H1 (cell line): ENCODE results near the gene MID1.

Source experiments
- BACH1 ChIP-seq: IDR thresholded peaks from 2 replicates; pipeline ENCODE4 v1.6.1; 2012; ENCODE audit warnings: low read length, improper control_type of control experiment
- CTCF ChIP-seq, 3 experiments: IDR thresholded peaks; 1 replicate in 2 of 3; 2 replicates in 1 of 3; pipeline versions ENCODE4 v1.5.1 to v1.6.1; 2011; ENCODE audit warnings: low read length in 3 of 3, mild to moderate bottlenecking in 3 of 3, inconsistent platforms in 2 of 3, low read depth in 1 of 3, moderate library complexity in 1 of 3; ENCODE audit not compliant: insufficient read depth in 1 of 3; ENCODE audit errors: control extremely low read depth in 1 of 3
- POLR2A ChIP-seq, 2 experiments: IDR thresholded peaks; 1 replicate in 1 of 2; 2 replicates in 1 of 2; pipeline ENCODE4 v1.6.1; 2011; ENCODE audit warnings: low read depth in 2 of 2, low read length in 2 of 2, mild to moderate bottlenecking in 2 of 2; ENCODE audit errors: control extremely low read depth in 1 of 2
- POLR2AphosphoS5 ChIP-seq: IDR thresholded peaks from 2 replicates; pipeline ENCODE4 v1.6.1; 2011; ENCODE audit warnings: low read depth, low read length
- RBBP5 ChIP-seq: IDR thresholded peaks from 2 replicates; pipeline ENCODE4 v1.7.1; 2012; ENCODE audit warnings: low read depth, mild to moderate bottlenecking, inconsistent platforms, low read length, moderate library complexity, borderline replicate concordance
- SRF ChIP-seq: IDR thresholded peaks from 2 replicates; pipeline ENCODE4 v1.6.1; 2011; ENCODE audit warnings: mild to moderate bottlenecking, low read depth, low read length, moderate library complexity
- TAF1 ChIP-seq: IDR thresholded peaks from 2 replicates; pipeline ENCODE4 v1.6.1; 2011; ENCODE audit warnings: mild to moderate bottlenecking, low read depth, low read length

- no peak for TF ChIP-seq CTCF (IDR thresholded peaks at IDR 0.05; ENCODE audit: control extremely low read depth in 1 of 3, insufficient read depth in 1 of 3, low read depth in 1 of 3, low read length in 3 of 3)
- no peak for TF ChIP-seq POLR2A (IDR thresholded peaks at IDR 0.05; ENCODE audit: control extremely low read depth in 1 of 2, low read depth in 2 of 2, low read length in 2 of 2)
- no peak for TF ChIP-seq BACH1
- no peak for TF ChIP-seq TAF1
- TF ChIP-seq POLR2AphosphoS5, result no peak
- TF ChIP-seq SRF, result no peak
- TF ChIP-seq RBBP5, result no peak
Measured at GRCh38 chrX:10536744-10537143, 83.6 kb downstream of the MID1 start.
